ENCODE data around the gene TEK.

TEK gene

GRCh38 chr9:27126670-27127069, 17.6 kb downstream of the TEK start:
- Histone ChIP-seq H3K9me2 (replicated peaks; ENCODE audit: control insufficient read depth, low read length) (no peaks in the 10 kb centered on the region), H3F3A (ENCODE audit: control insufficient read depth, insufficient read depth) (no peaks in the 10 kb centered on the region), H3K36me3 (ENCODE audit: control insufficient read depth, low read length) (no peaks in the 10 kb centered on the region), H3K27ac (ENCODE audit: low read depth, low read length) (no peak overlapping the region), H3K9me3 (ENCODE audit: control insufficient read depth, insufficient read depth, low read length) (no peaks in the 10 kb centered on the region), H4K20me1 (ENCODE audit: control insufficient read depth, insufficient read depth, low read depth, low read length) (no peaks in the 10 kb centered on the region), H3K4me3 (ENCODE audit: low read length) (no peak overlapping the region), H3K79me2 (ENCODE audit: control insufficient read depth, low read length) (no peaks in the 10 kb centered on the region), H3K4me2 (ENCODE audit: low read length) (no peak overlapping the region), H3K27me3 (ENCODE audit: control insufficient read depth, low read length) (no peaks in the 10 kb centered on the region), H3K4me1 (ENCODE audit: control insufficient read depth, low read length) (no peaks in the 10 kb centered on the region)
- TF ChIP-seq CTCF (IDR thresholded peaks at IDR 0.05; ENCODE audit: low read depth, low read length, poor library complexity, severe bottlenecking) (no peak), EZH2phosphoT487 (IDR thresholded peaks at IDR 0.05; ENCODE audit: borderline replicate concordance, low read length) (no peak)

- Histone ChIP-seq H3K4me3 (ENCODE audit: low read length) (no peak overlapping the region), H4K20me1 (ENCODE audit: control insufficient read depth, insufficient read depth, low read depth, low read length) (no peaks in the 10 kb centered on the region), H3K79me2 (ENCODE audit: control insufficient read depth, low read length) (no peaks in the 10 kb centered on the region), H3K9me2 (replicated peaks; ENCODE audit: control insufficient read depth, low read length) (no peaks in the 10 kb centered on the region), H3K36me3 (ENCODE audit: control insufficient read depth, low read length) (no peaks in the 10 kb centered on the region), H3F3A (ENCODE audit: control insufficient read depth, insufficient read depth) (no peaks in the 10 kb centered on the region), H3K4me2 (ENCODE audit: low read length) (no peak overlapping the region), H3K9me3 (ENCODE audit: control insufficient read depth, insufficient read depth, low read length) (no peaks in the 10 kb centered on the region), H3K27ac (ENCODE audit: low read depth, low read length) (no peak overlapping the region), H3K27me3 (ENCODE audit: control insufficient read depth, low read length) (no peaks in the 10 kb centered on the region), H3K4me1 (ENCODE audit: control insufficient read depth, low read length) (no peaks in the 10 kb centered on the region)
- TF ChIP-seq CTCF (IDR thresholded peaks at IDR 0.05; ENCODE audit: low read depth, low read length, poor library complexity, severe bottlenecking), result no peak
Observed at GRCh38 chr9:27129221-27129620, 20.2 kb downstream of the TEK start.

GRCh38 chr9:27131731-27132130, 22.7 kb downstream of the TEK start:
- Histone ChIP-seq H3F3A (ENCODE audit: control insufficient read depth, insufficient read depth) (no peaks in the 10 kb centered on the region), H3K4me1 (ENCODE audit: control insufficient read depth, low read length) (no peaks in the 10 kb centered on the region), H3K4me2 (ENCODE audit: low read length) (no peak overlapping the region), H3K9me3 (ENCODE audit: control insufficient read depth, insufficient read depth, low read length) (no peaks in the 10 kb centered on the region), H4K20me1 (ENCODE audit: control insufficient read depth, insufficient read depth, low read depth, low read length) (no peaks in the 10 kb centered on the region), H3K9me2 (replicated peaks; ENCODE audit: control insufficient read depth, low read length) (no peaks in the 10 kb centered on the region), H3K27me3 (ENCODE audit: control insufficient read depth, low read length) (no peaks in the 10 kb centered on the region), H3K4me3 (ENCODE audit: low read length) (no peak overlapping the region), H3K36me3 (ENCODE audit: control insufficient read depth, low read length) (no peaks in the 10 kb centered on the region), H3K27ac (ENCODE audit: low read depth, low read length) (no peak overlapping the region), H3K79me2 (ENCODE audit: control insufficient read depth, low read length) (no peaks in the 10 kb centered on the region)
- TF ChIP-seq EZH2phosphoT487 (IDR thresholded peaks at IDR 0.05; ENCODE audit: borderline replicate concordance, low read length) (no peak), CTCF (IDR thresholded peaks at IDR 0.05; ENCODE audit: low read depth, low read length, poor library complexity, severe bottlenecking) (no peak)

- no peaks in the 10 kb centered on the region for H3K79me2 ChIP-seq (ENCODE audit: control insufficient read depth, low read length)
- H3K36me3 ChIP-seq (ENCODE audit: control insufficient read depth, low read length), result no peaks in the 10 kb centered on the region
- H3K27me3 ChIP-seq (ENCODE audit: control insufficient read depth, low read length), result no peaks in the 10 kb centered on the region
- TF ChIP-seq EZH2phosphoT487 (IDR thresholded peaks at IDR 0.05; ENCODE audit: borderline replicate concordance, low read length) (no peak), CTCF (IDR thresholded peaks at IDR 0.05; ENCODE audit: low read depth, low read length, poor library complexity, severe bottlenecking) (no peak)
- H3K4me3 ChIP-seq (ENCODE audit: low read length), result no peak overlapping the region
- no peaks in the 10 kb centered on the region for H3K4me1 ChIP-seq (ENCODE audit: control insufficient read depth, low read length)
- no peaks in the 10 kb centered on the region for H3K9me3 ChIP-seq (ENCODE audit: control insufficient read depth, insufficient read depth, low read length)
- H3K4me2 ChIP-seq (ENCODE audit: low read length), result no peak overlapping the region
- no peaks in the 10 kb centered on the region for H4K20me1 ChIP-seq (ENCODE audit: control insufficient read depth, insufficient read depth, low read depth, low read length)
- no peaks in the 10 kb centered on the region for H3K9me2 ChIP-seq (replicated peaks; ENCODE audit: control insufficient read depth, low read length)
- H3K27ac ChIP-seq (ENCODE audit: low read depth, low read length), result no peak overlapping the region
- no peaks in the 10 kb centered on the region for H3F3A ChIP-seq (ENCODE audit: control insufficient read depth, insufficient read depth)
Observed at GRCh38 chr9:27133817-27134216, 24.8 kb downstream of the TEK start.

Measured in DOHH2 (cell line).